ENCODE measurements around the gene TCN2.

DNA sequence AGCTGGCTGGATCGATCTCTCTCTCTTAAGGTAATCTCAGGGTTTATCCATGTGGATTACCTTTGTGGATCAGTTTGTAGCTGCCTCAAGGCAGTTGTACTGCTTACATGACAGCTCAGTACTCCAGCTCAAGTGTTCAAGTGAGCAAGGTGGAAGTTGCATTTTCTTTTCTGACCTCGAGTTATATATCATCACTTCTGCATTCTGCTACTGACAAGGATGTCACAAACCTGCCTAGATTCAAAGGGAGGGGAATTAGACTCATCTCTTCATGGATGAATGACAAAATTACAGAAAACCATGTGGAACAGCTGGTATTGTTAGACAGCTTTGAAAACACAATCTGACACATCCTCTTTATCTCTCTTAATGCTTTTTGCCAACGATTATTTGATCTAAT is 6.1 kb upstream of the TCN2 start:
- no peak for TF ChIP-seq POLR2A (IDR thresholded peaks at IDR 0.05)
- TF ChIP-seq, protein P1, sequence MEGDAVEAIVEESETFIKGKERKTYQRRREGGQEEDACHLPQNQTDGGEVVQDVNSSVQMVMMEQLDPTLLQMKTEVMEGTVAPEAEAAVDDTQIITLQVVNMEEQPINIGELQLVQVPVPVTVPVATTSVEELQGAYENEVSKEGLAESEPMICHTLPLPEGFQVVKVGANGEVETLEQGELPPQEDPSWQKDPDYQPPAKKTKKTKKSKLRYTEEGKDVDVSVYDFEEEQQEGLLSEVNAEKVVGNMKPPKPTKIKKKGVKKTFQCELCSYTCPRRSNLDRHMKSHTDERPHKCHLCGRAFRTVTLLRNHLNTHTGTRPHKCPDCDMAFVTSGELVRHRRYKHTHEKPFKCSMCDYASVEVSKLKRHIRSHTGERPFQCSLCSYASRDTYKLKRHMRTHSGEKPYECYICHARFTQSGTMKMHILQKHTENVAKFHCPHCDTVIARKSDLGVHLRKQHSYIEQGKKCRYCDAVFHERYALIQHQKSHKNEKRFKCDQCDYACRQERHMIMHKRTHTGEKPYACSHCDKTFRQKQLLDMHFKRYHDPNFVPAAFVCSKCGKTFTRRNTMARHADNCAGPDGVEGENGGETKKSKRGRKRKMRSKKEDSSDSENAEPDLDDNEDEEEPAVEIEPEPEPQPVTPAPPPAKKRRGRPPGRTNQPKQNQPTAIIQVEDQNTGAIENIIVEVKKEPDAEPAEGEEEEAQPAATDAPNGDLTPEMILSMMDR (IDR thresholded peaks at IDR 0.05), result no peak
